Glomerular visceral epithelial cell (primary cell): Measurements from ENCODE around the gene TNS3.

Experiments
- DNase-seq: peaks from one replicate; pipeline ENCODE4 v3.0.0-alpha.2; 2016; ENCODE audit errors: extremely low spot score

Gene TNS3

DNA sequence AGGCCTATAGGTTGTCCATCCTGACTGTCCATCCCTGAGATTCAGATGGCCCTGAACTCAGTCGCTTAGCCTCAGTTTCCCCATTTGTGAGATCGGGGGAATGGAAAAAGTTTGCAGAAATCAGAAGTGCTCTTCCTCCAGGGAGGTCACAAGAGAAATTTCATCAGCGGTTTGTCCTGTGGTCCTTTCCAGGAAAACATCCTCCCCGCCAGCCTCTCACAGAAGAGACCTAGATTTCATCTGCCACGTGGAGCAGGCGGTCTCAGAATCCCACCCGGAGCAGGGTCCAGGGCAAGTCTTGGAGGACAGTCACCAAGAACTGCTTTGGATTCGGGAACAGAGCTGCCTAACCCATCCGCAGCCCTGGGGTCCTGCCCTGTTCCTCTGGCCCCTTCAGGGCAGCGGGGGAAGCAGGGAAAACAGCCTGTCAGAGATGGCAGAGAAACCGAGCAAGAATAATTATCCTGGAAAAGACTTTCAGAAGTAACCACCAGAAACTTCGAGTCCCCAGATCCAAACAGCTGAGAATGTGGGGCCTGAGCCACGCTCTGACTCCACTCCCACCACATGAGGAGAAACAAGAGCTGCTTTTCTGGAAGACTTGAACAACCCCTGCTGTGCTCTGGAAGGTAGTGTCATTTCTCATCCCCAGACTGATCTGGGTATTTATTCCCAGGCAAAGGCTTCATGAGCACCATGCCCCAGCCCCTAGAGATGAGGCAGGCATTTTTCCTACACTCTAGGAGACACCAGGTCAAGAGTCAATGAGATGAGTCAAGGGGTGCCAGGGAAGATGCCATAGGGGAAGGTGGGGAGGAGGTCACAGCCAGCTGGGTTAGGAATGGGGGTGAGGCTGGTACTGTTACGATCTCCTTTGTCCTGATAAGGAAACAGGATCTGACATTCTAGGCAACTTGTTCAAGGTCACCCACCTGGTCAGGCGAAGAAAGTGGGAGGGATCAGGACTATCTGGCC, 1.1 kb upstream of the TNS3 start:
- DNase-seq, result no peak

- no peak for DNase-seq
Measured at GRCh38 chr7:47581438-47581803, 490 bp downstream of the TNS3 start.

- DNase-seq, result peak; percentile 39
Measured at GRCh38 chr7:47580811-47581331, 1.0 kb downstream of the TNS3 start.

- no peak for DNase-seq
Measured at GRCh38 chr7:47580175-47580706, 1.7 kb downstream of the TNS3 start.

GRCh38 chr7:47579458-47579857, 2.5 kb downstream of the TNS3 start:
- no peak for DNase-seq

- no peak for DNase-seq
Measured at GRCh38 chr7:47578579-47579270, 3.2 kb downstream of the TNS3 start.

GRCh38 chr7:47577321-47577919, 4.5 kb downstream of the TNS3 start:
- DNase-seq, result no peak

GRCh38 chr7:47576866-47577306, 5.0 kb downstream of the TNS3 start:
- no peak for DNase-seq

GRCh38 chr7:47576031-47576865, 5.7 kb downstream of the TNS3 start:
- peak; percentile 81 for DNase-seq

- no peak for DNase-seq
Measured at GRCh38 chr7:47574482-47575329, 7.2 kb downstream of the TNS3 start.

GRCh38 chr7:47573758-47574481, 8.0 kb downstream of the TNS3 start:
- DNase-seq, result peak; percentile 71

- no peak for DNase-seq
Measured at GRCh38 chr7:47572939-47573757, 8.8 kb downstream of the TNS3 start.

DNA sequence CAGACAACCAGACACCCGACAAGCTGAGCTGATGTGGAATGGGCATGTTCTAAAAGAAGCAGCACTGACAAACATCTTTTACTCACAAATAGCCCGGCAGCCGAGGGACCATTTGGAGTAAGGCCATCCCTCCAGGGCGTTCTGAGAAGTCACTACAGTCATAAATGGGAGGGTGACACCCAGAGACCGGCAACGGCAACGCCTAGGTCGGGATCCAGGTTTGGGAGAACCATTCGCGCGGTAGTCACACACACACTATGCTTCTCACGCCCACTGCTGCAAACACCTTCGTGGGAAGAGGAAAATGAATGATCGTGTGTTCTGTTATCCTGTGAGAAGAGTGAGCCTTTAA, 9.8 kb downstream of the TNS3 start:
- no peak for DNase-seq

DNA sequence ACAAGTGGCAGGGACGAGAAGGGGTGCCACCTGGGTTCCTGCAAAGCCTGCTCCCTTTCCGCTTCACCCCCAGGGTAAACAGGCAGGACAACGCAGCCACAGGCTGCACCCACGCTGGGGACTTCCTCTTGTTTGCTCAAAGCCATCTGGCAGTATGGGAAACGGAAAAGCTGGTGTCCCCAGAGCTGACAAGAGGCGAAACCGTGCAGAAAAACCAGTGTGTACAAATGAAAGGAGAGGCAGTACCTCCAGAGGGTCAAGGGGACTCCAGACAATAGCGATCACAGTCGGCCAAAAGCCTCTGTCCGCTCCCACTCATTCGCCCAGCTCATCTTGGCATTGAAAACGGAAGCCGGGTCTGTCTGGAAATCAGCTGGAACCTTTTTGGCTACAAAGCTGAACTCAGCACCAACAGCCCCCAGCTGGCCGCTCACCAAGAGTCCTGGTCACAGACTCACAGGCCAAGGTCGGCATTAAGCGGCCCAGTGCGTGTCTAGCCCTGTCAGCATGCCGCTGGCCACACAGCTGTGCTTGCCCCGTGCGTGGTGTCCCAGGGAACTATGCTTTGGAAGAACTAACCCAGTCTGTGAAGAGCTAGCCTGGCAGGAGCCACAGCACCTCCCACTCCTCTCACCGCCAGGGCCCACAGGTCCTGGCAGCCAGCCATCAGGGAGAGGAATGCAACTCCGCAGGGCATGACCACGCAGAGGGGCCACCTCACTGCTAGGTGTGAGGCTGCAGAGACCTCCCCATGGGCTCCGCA, 10.4 kb downstream of the TNS3 start:
- peak; percentile 97 for DNase-seq

GRCh38 chr7:47570649-47571050, 11.3 kb downstream of the TNS3 start:
- no peak for DNase-seq

- no peak for DNase-seq
Measured at GRCh38 chr7:47568547-47568946, 13.4 kb downstream of the TNS3 start.

DNA sequence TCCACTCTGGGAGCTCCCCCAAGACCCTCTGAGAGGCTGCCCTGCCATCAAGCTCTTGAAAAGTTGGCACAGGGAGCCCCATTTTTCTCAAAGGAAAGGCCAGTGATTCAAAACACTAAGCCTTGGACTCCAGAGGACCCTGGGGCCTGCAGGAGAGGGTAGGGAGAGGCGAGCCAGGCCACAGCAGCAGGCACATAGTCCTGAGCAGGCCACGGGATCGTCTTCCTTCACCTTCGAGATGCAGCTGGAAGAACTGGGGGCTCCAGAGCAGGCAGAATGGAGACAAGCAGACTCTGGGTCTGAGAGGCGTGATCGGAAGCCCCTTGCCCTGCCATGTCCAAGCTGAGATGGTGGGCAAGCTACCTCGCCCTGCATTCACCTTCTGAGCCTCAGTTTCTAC, 13.9 kb downstream of the TNS3 start:
- no peak for DNase-seq
